Activated naive CD8-positive, alpha-beta T cell treated with anti-CD3 and anti-CD28 coated beads for 36 hours (primary cell): ENCODE results near the gene SLC44A5. TPM values are rescaled to one million over a fixed set of nuclear protein-coding genes. Genes with fewer than 3 reads are reported as not detected.

Experiments
- DNase-seq: peaks from one replicate; pipeline ENCODE4 v3.0.0; 2021
- H3K27ac Mint-ChIP-seq: one replicate; pipeline ENCODE4 v1.8.0; 2022; ENCODE audit warnings: mild to moderate bottlenecking, moderate library complexity, mixed read lengths
- H3K27me3 Mint-ChIP-seq: one replicate; pipeline ENCODE4 v1.8.0; 2022; ENCODE audit warnings: mild to moderate bottlenecking, mixed read lengths
- H3K36me3 Mint-ChIP-seq: one replicate; pipeline ENCODE4 v1.8.0; 2021; ENCODE audit warnings: mild to moderate bottlenecking, mixed read lengths
- H3K4me1 Mint-ChIP-seq: one replicate; pipeline ENCODE4 v1.8.0; 2021; ENCODE audit warnings: mixed read lengths
- H3K4me3 Mint-ChIP-seq: one replicate; pipeline ENCODE4 v1.8.0; 2022; ENCODE audit warnings: mild to moderate bottlenecking, moderate library complexity, mixed read lengths
- H3K9me3 Mint-ChIP-seq: one replicate; pipeline ENCODE4 v1.8.0; 2022; ENCODE audit warnings: mixed read lengths
- total RNA-seq, 2 experiments: library from RNA; stranded (reverse); gene quantifications; one replicate each; pipeline ENCODE4 v1.2.3, GENCODE V29; 2021

The SLC44A5 gene
- total RNA-seq, 2 experiments from 2014 or later: 0.19 to 0.28 TPM

GRCh38 chr1:75170981-75171380, 439.9 kb downstream of the SLC44A5 start:
- Mint-ChIP-seq H3K27me3 (peaks cover 3% of the 10 kb centered on the region), H3K4me3 (no peak overlapping the region), H3K27ac (no peak overlapping the region), H3K4me1 (no peaks in the 10 kb centered on the region), H3K9me3 (no peaks in the 10 kb centered on the region), H3K36me3 (no peaks in the 10 kb centered on the region)
- DNase-seq: no peak

GRCh38 chr1:75170011-75170410, 440.9 kb downstream of the SLC44A5 start:
- no peak overlapping the region for H3K27ac Mint-ChIP-seq
- H3K9me3 Mint-ChIP-seq: no peaks in the 10 kb centered on the region
- peaks cover 3% of the 10 kb centered on the region for H3K27me3 Mint-ChIP-seq

GRCh38 chr1:75166821-75167220, 444.1 kb downstream of the SLC44A5 start:
- Mint-ChIP-seq H3K4me1 (no peaks in the 10 kb centered on the region), H3K4me3 (no peak overlapping the region), H3K27ac (no peak overlapping the region), H3K9me3 (no peaks in the 10 kb centered on the region), H3K36me3 (no peaks in the 10 kb centered on the region), H3K27me3 (peaks cover 3% of the 10 kb centered on the region)
- no peak for DNase-seq

More at GRCh38 chr1:75170011-75170410, 440.9 kb downstream of the SLC44A5 start:
- H3K4me1 Mint-ChIP-seq: no peaks in the 10 kb centered on the region
- no peak overlapping the region for H3K4me3 Mint-ChIP-seq
- no peak for DNase-seq
- H3K36me3 Mint-ChIP-seq: no peaks in the 10 kb centered on the region

GRCh38 chr1:75165264-75165663, 445.6 kb downstream of the SLC44A5 start:
- H3K4me3 Mint-ChIP-seq: no peak overlapping the region
- no peaks in the 10 kb centered on the region for H3K36me3 Mint-ChIP-seq
- H3K9me3 Mint-ChIP-seq: peaks cover under 1% of the 10 kb centered on the region
- no peak overlapping the region for H3K27ac Mint-ChIP-seq
- H3K27me3 Mint-ChIP-seq: peaks cover 3% of the 10 kb centered on the region
- no peaks in the 10 kb centered on the region for H3K4me1 Mint-ChIP-seq
- DNase-seq: no peak

- no peak overlapping the region for H3K27ac Mint-ChIP-seq
- no peaks in the 10 kb centered on the region for H3K4me1 Mint-ChIP-seq
- no peaks in the 10 kb centered on the region for H3K36me3 Mint-ChIP-seq
- no peak for DNase-seq
- H3K9me3 Mint-ChIP-seq: peaks cover 1% of the 10 kb centered on the region
- H3K4me3 Mint-ChIP-seq: no peak overlapping the region
- peaks cover 6% of the 10 kb centered on the region for H3K27me3 Mint-ChIP-seq
These were observed 451.8 kb downstream of the SLC44A5 start for GRCh38 chr1:75159154-75159553.

Other genes with a start within 250 kb of the SLC44A5 start
- 10 to 100 TPM; 57.2 to 57.4 TPM for gene ACADM, start 113.6 kb upstream of the SLC44A5 start, total RNA-seq
- 100 to 1,000 TPM; 236 to 250 TPM for gene RABGGTB, start 175.1 kb upstream of the SLC44A5 start, total RNA-seq
- under 1 TPM; 0.22 to 0.35 TPM for gene MSH4, start 185.8 kb upstream of the SLC44A5 start, total RNA-seq